ENCODE results near the gene THADA.

The THADA gene

DNA sequence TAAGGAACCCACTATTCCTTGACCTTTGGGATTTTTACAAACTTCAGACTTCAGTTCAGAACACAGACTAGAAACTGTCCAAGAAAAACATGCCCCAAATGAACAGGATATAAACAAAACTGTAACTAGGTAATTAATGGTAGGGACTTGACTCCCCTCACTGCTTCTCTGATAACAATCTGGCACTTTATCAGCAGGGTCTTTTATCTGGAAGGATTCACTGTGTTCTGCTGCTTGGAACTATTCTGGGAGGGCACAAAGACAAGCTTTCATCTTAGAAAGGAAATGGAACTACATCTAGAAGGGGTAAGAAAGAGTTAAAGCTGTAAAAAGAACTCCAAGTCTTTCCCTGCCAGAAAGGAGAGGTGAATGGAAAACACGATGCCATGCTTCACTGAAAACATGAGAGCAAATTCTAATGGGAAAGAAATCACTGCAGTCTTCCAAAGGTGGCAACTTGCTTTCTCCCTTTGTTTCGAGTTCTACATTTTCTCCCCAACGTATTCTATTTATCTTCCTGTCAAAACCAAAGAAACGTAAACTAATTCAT lies 181.2 kb downstream of the THADA start:
- no peak for DNase-seq (ENCODE audit: low read depth)

- DNase-seq (ENCODE audit: low read depth), result no peak
Observed at GRCh38 chr2:43414033-43414432, 181.8 kb downstream of the THADA start.

DNA sequence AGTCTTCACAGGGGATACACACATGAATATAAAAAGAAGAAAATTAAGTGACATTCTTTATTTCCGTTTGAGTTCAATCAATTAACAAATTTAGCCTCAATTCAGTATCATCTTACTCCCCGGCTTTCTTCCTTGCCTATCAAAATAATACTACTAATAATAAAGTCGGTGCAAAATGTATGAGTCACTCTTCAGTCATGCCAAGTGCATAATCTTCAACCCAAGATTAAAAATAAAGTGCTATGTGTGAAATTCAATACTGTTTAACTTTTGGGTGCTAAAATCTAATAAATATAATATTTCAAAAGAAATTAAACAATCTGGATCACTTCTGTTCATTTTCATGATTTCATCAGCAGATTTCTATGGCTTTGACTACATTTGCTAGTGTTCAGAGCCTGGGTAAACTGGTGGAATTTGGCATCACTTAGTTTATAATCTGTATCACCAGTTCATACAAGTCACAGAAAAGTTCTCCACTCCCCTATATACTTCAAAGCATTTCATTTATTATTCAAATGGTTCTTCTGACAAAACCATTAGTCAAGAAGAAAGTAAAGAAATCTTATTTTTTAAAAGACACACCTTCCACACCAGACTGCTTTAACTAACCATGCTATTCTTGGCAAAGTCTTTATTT lies 183.6 kb downstream of the THADA start:
- peak; percentile 47 for DNase-seq (ENCODE audit: low read depth)

- no peak for DNase-seq (ENCODE audit: low read depth)
Observed at GRCh38 chr2:43410055-43410604, 185.7 kb downstream of the THADA start.

GRCh38 chr2:43408407-43409160 lies 187.3 kb downstream of the THADA start:
- DNase-seq (ENCODE audit: low read depth), result no peak

DNA sequence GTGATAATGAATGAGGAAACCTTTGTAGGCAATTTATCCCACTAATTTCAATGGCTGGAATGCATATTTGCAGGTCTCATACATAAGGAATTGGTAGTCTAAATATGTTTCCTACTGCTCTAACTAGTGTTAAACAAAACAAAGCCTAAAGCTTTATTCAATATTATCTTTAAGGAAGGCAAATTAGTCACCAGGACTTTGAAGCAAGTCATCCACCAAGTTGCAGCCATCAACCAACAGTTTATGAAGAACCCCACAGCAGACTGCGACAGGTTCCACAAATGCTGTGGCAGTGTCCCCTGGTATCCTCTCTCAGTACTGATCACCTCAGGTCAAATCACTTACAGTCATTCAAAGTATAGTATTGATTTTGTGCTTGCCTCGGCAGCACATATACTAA lies 187.9 kb downstream of the THADA start:
- no peak for DNase-seq (ENCODE audit: low read depth)

GRCh38 chr2:43406651-43407279 lies 189.1 kb downstream of the THADA start:
- DNase-seq (ENCODE audit: low read depth), result no peak

- DNase-seq (ENCODE audit: low read depth), result no peak
Observed at GRCh38 chr2:43405829-43406228, 190.0 kb downstream of the THADA start.

DNA sequence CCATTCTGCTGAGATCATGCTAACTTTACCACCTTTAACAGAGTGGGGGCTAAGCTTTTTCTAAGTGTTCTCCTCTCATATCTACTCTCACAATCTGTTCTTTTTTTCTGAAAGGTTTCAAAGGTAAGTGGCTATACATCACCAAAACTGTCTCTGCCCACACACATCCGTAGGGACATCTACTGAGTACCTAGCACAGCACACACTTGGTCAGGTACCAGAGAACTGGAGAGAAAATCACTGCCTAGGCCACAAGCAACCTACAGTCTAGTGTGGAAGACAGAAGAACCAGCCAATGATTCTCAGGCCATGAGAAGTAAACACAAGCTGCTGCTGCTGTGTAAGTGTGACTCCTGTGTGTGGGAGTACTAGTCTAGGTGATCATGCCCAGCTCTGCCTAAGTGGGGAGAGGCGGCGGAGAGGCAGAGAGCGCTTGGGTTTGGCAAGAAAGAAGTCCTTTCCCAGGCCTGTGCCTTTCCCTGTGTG lies 193.3 kb downstream of the THADA start:
- no peak for DNase-seq (ENCODE audit: low read depth)

GRCh38 chr2:43402002-43402401 lies 193.8 kb downstream of the THADA start:
- no peak for DNase-seq (ENCODE audit: low read depth)

DNA sequence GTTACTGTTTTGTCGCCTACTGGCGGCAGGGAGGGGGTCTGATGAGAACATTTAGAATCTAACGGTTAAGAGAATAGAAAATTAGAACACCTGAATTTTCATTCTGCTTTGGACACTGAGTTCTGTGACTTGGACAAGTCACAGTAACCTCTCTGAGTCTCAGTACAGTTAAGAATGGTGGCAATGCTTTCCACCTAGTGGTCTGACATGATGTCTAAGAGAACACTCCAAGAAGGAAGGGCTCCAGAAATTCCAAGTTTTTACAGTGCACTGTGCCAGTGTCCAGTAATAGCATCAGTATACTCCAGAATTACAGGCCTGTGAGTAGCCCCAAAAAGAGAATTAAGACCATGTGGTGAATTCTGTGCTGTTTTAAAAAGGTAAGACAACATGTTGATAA lies 195.3 kb downstream of the THADA start:
- DNase-seq (ENCODE audit: low read depth), result no peak

DNA sequence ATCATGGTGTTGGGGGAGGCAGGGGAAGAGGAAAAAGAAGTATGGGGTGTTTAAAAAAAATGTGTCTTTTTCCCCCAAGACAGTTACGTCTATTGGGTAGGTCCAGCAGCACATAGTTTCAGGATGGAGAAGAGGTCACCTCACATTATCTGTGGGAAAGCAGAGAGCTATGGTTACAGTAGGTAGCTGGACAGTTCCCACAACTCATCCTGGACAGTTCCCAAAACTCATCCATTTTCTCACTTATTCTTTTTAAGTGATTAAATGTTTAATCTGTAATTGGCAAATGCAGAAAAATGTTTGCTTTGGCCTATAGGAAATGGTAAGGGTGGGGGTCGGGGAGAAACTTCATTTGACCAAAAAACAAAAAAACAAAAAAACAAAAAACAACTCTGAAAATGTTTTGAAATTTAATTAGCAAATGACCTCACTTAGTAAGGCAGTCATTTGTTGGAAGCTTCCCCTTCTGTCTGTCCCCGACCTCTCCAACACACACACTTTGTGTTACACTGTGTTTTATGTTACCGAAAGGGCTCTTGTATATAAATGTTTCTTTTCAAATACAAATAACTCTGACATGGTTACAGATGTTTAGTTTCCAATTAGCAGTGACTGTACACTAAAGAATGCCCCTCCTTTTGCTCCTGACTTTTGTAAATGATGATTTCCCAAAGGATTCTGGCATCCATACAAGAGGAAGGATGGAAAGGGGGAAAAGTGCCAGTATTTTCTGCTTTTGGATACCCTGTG lies 196.1 kb downstream of the THADA start:
- DNase-seq (ENCODE audit: low read depth), result peak; percentile 18

DNA sequence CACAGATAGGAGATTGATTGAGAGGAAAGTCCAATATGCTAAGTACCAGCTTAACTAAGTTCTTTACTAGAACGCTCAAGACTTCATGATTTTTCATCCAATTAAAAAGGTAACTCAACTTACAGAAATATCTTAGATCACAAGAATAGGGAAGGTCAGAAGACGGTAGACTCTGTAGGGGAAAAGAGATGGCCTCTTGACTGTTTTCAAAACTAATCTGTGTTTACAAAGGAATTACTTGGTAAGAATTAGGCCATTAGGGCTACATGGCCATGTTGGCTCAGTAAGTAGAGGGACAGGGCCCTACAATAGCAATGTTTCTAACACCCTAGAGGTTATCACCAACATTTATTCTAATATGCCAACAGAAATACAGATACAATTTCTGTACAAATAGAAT lies 196.7 kb downstream of the THADA start:
- no peak for DNase-seq (ENCODE audit: low read depth)

- no peak for DNase-seq (ENCODE audit: low read depth)
Observed at GRCh38 chr2:43397821-43398220, 198.0 kb downstream of the THADA start.

GRCh38 chr2:43397411-43397810 lies 198.4 kb downstream of the THADA start:
- no peak for DNase-seq (ENCODE audit: low read depth)

DNA sequence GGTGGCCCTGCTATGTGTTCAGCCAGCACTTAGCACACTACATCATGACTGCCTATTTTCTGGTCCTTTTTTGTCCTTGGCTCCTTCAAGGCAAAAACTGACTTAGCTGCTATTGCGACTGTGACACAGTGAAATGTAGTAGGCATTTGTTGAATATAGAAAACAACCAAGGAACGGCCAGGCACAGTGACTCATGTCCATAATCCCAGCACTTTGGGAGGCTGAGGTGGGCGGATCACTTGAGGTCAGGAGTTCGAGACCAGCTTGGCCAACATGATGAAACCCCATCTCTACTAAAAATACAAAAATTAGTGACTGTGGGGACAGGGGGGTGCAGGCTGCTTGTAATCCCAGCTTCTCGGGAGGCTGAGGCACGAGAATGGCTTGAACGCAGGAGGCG lies 199.5 kb downstream of the THADA start:
- peak; percentile 56 for DNase-seq (ENCODE audit: low read depth)

DNA sequence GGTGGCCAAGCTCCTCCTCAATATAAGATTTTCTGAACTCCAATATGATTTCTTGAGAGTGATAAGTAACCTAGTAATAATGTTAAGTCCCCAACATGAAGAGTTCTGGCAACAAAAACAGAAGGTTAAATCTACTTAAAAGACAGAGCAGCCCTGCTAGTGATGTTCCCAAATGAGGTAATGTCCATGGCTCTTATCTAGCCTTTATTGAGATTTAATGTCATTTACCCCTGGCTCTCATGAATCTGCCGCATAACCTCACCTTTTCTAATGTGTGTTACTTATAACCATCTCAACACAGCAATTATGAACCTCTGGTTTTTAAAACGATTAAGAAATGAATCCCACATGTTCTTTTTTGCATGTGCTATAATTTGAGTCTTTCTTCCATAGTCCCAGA lies 201.9 kb downstream of the THADA start:
- no peak for DNase-seq (ENCODE audit: low read depth)

DNA sequence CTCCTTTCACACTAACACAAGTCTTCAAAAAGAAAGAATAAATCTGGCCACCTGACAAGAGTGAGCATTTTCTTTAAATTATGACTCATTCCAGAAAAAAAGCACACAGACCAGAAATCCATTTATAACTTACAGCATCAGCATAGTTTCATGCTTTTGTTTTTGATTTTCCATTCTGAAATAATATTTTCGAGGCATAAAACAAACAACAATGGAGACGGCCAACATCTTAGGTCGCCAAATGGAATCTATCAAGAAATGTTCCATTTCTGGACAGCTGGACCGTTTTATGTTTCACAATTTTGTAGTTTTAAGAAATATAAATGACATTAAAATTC lies 204.0 kb downstream of the THADA start:
- peak; percentile 53 for DNase-seq (ENCODE audit: low read depth)

DNA sequence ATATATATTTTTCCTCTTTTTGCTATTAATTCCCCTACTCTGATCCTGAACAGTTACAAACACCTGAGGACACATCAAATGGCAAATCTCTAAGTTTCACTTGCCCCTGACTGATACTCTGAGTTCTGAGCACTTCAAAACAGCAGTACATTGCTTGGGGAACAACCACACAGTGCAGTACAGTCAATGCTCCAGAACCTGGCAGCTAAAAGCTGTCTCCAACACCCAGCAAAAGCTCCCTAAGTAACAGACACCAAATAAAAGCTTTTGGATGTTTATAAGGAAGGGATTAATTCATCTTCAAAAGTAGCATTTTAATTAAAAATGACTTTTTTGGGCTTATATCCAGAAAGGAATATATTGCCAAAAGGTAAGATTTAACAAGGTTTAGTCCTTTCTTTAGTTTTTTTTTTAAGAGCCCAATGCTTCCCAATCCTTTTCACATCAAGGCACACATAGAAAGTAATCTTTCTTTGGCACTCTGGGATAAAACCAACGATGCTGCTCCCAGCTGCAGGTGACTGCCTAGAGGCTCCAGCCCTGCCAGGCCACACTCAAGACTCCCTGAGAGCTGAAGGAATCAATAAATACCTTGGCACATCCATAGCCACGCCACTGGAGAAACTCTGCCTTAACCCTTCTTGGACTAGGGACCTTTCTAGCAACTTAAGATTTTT lies 204.5 kb downstream of the THADA start:
- no peak for DNase-seq (ENCODE audit: low read depth)

- DNase-seq (ENCODE audit: low read depth), result no peak
Observed at GRCh38 chr2:43389581-43390466, 206.0 kb downstream of the THADA start.

Measured in iris pigment epithelial cell (primary cell).